Hematopoietic multipotent progenitor cell treated with erythropoietin and hydrocortisone succinate and interleukin-3 and kit ligand, for 15 days (in vitro differentiated cells): Measurements from ENCODE around the gene SIK3.

ENCODE experiments used
- DNase-seq: peaks from one replicate; pipeline ENCODE4 v3.0.0-alpha.2; 2015; ENCODE audit warnings: low spot score

SIK3 gene

DNA sequence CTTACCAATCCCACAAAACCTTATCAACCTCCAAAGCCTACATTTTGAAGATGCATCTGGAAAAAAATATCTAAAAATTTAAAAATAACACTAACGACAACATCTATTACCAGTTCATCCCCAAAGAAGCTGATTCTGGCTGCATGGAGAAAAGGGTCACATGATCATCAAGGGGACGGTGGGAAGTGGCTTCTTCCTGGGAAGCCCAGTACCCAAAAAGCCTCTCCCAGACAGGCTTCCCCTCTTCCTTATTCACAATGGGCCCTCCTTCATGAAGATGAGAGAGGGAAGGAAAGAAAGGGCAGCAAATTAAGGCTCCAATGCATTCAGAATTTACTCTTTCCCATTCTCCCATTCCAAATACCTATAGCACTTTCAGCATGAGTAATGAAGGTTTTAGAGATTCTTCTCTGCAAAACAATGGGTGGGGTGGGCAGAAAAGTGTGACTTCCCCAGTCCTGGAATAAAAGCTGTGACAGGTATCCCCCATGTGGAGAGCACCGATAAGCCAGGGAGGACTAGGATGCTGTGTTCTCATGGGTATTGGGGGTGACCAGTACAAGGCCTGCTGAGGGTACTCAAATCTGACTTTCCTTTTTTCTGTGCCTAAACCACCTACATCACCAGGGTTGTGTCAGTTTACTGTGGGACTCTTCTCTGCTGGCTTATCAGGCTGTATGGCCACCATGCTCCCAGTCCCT, 88.2 kb downstream of the SIK3 start:
- no peak for DNase-seq

DNA sequence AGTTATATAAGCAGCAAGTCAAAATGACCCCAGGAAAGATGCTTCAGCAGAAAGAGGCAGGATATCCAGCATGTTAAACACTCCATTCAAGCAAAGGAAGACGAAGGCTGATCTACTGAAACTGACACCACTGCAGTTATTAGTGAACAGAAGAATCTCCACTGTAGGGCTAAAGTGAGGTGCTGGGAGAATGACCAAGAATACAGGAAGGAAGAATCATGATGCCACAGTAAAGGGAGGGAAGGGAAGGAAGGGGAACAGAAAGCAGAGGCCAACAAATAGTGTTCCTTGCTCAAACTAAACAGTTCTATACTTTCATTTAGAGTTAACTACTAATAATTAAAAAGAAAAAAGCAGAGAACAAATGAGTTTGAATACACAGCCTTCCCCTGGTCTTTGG, 92.5 kb downstream of the SIK3 start:
- DNase-seq, result no peak

DNA sequence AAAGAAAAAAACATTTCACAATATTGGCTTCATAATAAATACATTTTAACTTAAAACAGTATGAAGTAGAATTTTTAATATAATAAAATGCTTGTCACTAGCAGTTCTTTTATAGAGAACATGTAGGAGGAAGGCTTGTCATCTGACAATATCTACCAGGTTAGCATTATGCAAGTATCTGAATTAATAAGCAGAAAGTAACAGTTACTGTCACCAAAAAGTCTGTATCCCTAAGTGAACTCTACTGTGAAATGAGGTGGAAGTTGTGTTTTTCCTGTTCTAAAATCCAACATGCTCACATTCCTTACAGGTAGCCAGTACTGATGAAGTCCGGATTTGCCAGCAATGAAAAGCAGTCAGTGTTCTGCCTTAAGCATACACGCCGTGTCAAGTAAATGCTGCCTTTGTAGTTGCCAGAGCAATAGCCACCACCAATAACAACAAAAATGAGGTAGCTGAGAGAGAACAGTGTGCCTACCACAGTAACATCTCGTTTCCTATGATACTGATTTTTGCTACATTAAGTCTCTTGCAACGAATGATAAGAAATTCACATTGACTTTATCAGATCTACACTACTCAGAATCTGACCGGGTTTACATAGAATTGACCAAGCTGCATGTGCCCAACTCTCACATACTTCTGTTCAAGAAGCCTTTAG, 95.5 kb downstream of the SIK3 start:
- no peak for DNase-seq

DNA sequence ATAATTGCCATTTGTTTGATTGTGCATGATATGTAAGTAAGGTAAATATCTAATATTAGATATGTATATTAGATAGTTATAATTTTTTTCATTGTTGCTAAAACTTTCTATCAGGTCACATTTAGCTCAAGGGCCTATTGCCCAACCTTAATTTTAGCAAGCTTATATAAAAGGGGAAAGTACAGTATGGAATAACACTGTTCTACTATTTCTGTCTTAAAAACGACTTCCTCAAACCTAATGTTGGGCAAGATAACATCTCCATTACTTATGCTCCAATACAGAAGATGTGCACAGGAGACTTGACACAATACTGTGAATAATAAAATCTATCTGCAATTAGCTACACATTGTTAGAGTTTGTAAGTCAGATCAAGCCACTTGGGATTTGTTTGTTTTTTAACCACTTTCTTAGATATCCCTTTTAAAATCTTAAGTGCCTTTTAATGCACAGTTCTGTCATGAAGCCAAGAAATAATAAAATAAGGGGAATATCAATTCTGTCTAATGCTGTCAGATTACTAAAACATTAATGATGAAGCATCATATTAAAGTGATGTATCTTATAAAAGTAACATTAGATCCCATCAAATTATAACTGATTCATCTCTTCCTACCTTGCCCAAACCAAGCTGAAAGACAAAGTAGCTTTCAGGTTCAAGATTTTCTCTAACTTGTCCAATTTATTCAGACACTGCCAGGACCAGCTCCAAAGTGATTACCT, 98.1 kb downstream of the SIK3 start:
- no peak for DNase-seq

DNA sequence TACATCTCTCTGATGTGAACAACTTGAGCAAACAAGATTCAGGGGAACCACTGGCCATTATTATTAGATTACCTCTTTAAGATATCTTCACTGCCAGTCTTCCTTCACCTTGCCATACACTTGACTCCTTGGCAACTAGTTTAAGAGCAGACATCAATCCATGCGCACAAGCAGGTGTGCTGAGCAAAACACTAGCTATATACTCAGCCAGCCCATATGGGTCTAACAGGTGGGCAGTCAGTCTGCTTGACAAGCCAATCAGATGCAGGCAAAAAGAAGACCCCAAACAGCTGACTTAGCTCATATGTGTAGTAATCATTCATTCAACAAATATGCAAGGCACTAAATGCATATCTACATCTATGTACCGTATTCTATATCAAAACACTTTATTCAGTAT, 101.2 kb downstream of the SIK3 start:
- DNase-seq, result no peak

DNA sequence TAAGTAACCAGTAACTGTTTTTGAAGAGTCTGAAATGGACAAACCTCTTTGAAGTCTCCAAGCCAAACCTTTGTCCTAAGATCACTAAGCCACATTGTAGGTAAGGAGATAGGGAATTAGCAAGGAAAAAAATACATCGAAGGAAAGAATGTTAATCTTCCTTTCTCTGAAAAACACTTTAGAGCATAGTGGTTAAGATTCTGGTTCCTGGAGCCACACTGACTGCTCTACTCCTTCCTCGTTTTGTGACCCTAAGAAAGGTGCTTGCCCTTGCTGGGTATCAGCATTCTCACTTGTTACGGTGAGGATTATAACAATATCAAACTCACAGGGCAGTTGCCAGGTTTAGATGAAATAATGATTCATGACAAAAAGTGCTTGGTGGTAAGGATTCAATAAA, 104.0 kb downstream of the SIK3 start:
- no peak for DNase-seq

DNA sequence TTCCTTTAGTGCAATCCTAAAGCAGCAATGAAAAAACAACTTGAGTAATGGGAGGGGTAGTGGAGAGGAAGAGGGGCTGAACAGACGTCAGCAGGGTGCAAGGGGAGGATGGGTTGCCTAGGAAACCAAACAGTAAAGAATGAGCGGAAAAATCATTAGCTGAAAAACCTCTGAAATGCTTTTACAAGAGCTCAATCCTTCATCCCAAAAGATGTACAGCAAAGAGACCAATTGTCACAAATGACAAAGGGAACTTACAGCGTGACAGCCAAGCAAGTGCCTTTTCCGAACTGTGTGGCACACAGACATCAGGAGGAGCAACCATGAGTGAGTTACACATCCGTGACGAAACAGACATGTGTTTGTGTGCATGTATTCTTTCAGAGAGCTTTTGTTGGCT, 104.6 kb downstream of the SIK3 start:
- no peak for DNase-seq

DNA sequence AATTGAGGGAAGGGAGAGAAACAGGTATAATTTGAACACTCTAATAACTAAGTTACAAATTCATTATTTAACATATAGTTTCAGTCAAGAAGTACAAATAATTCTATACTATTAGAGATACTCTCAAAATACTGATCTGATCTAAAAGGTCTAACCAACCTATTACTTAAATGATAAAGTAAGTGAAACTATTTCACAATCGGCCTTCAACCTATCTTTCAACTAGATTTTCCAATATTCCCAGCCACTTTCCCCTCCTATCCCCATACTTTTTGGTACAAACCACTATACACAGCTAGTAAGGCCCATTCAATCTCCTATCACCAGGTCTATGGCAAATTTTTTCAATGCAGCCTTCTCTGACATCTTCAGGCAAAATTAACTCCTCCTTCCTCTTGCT, 106.7 kb downstream of the SIK3 start:
- no peak for DNase-seq

DNA sequence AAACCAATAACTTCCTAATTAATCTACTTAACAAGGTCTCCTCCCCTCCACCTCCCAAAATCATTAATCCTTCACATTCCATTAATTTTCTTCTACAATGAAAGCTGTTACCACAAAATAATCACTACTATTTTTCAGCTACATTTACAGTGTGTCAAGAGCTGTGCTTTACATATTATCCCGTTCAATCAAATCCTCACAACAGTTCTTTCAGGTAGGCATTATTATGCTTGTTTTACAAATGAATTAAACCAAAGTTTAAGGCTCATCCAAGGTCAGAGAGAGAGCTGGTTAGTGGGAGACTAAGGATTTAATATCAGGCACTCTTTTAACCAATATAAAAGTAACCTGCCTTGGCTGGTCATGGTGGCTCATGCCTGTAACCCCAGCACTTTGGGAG, 107.4 kb downstream of the SIK3 start:
- DNase-seq, result no peak

DNA sequence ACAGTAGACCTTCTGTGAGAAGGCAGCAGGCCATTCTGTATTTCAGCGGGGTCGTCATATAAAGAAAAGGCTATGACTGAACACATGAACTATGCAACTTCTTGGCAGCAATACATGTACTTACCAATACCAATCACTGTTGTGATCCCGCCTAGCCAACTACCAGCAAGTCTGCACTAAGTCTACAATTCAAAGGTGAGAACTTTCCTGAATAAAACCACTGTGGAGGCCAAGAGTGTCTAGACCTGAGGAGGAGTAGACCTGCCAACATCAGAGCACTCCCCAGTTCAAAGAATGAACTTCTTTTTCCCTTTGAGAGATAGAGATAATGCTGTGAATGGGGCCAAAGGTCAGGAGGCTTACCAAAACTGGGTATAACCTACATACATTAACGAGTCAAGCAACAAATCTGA, 108.2 kb downstream of the SIK3 start:
- no peak for DNase-seq

DNA sequence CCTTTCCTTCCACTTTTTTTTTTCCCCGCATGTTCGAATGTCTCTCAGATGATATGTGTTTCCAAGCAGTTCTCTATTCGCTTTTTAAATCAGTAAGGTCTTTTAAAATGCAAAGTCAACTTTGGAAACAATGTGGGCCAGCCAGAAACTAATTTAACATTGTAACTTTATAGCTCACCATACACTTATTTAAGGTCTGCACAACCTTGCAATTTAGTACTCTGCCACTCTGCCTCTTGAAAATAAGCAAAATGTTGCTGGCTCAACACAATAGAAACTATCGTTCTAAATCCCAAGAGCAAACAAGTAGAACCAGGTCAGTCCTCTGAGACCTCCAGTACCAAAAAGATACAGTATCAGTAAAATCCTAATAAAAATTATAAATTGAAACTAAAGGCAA, 109.0 kb downstream of the SIK3 start:
- no peak for DNase-seq

DNA sequence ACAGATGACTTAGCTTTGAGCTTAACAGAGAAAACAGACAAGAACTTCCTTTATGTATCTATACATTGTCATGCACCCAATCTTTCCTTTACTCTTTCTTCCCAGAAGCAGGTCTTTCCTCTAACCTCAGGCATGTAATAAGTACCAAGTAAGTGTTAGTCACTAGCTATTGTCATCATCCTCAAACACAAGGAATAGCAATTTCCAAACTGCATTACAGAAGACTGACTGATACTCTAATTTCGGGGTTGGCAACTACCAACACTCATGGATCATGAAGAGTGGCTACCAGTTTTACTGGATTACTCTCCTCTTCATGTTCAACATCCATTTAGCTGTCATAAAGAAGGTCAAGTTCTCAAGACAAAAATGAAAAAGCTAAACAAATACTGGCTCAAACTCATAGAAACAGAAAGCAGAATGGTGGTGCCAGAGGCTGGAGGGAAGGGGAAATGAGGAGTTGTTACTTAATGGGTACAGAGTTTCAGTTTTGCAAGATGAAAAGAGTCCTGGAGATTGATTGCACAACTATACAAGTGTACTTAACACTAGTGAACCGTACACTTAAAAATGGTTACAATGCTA, 111.6 kb downstream of the SIK3 start:
- no peak for DNase-seq

DNA sequence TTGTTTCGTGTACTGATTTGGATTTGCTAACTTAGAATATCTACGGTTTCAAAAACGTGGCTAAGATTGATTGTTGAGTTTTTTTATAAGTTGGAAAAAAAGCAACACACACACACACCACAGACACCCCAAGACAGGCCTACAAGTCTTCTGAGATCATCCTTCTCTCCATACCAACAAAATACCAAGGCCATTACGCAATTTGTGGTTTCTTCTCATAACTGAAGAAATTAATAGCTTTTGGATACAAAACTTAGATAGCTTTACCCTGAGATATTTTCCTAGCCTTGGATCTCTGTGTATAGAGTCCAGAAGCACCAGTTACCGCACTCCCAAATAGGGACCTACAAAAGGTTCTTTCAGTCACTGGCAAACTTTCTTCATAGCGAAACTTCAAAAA, 113.6 kb downstream of the SIK3 start:
- no peak for DNase-seq

DNA sequence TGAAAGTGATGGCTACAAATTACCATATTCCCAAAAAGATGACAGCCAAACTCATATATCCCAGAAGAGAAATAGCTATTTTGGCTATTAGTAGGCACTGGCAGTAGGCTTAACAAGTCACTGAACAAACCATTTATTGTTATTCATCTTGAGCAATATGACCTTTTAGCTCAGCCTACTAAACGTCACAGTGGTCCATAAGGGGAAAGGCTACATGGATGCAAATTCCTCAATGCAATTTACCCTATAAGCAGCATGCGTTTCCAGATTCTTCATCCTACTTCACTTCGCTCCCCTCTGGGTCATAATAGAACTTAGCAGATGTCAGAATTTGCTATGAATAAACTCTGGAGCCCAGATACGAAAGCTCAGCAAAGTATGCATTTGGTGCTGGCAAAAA, 114.0 kb downstream of the SIK3 start:
- no peak for DNase-seq

DNA sequence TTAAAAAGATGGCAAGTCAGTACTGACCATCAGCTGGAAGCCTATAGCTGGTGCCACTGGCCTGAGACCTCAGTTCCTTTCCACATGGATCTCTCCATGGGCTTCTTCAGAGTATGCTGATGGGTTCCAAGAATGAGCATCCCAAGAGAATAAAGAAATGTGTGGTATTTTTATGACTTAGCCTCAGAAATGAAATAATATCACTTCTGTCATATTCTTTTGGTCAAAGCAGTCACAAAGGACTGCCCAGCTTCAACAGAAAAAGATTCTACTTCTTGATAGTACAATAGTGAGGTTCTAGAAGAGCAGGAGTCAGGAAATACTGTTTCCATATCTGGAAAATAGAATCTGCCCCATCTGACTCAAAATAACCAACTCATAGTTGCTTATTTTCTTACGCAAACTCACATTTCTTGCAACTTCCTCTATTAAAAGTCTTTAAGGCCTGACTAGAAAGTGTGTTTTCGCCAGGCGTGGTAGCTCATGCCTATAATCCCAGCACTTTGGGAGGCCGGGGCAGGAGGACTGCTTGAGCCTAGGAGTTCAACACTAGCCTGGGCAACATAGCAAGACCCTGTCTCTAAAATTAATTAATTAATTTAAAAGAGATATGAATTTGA, 116.9 kb downstream of the SIK3 start:
- DNase-seq, result no peak

DNA sequence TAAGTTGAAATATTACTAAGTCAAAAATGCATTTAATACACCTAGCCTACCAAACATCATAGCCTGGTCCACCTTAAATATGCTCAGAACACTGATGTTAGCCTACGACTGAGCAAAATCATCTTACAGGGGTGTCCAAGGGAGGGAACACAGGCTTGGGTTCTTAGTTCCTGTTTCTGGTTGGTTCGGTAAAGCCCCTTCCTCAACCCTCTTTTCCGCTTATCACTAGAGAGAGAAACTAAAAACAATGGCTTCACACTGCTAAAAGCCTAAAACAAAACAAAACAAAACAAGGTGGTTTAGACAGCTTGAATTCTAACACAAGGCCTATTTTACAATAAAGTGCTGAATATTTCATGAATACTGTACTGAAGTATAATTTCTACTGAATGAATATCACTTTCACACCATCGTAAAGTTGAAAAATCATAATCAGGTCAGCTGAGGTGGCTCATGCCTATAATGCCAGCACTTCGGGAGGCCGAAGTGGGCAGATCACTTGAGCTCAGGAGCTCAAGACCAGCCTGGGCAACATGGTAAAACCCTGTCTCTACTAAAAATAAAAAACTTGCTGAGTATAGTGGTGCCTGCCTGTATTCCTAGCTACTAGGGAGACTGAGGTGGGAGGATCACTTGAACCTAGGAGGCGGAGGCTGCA, 118.0 kb downstream of the SIK3 start:
- DNase-seq, result no peak

DNA sequence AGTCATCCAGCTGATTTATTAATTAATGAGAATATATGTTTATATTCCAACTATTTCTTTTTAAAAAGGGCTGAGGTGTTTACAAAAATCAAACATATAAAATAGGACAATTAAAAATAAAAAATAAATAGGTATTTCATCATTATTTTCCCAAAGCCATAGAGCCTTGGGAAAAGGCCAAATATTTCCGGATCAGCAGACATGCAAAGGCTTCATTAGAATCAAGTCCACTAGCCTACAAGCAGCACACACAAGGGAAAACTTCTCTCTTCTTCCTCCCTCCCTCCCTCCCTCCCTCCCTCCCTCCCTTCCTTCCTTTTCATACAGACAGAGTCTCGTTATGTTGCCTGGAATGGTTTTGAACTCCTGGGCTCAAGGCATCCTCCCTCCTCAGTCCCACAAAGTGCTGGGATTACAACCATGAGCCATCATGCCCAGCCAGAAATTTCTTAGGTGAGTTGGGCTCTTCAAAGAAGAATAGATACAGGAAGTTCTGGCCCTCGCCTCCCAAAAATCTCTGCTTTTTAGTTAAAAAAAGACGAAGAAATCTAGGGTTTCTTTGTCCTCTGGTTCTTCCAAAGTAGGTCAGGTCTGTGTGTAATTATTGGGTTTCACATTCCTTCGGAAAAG, 121.2 kb downstream of the SIK3 start:
- DNase-seq, result no peak

DNA sequence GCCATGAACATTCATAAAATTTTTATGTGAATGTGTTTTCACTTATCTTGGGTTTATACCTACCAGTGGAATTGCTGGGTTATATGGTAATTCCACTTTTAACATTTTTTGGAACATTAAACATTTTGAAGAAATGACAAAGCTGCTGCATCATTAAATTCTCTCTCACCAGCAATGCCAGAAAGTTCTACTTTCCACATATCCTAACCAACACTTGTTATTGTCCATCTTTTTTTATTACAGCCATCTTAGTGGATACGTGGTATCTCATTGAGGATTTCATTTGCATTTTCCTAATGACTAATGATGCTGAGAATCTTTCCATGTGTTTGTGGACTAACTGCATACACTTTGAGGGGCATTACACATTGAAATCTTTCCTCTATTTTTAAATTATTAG, 122.6 kb downstream of the SIK3 start:
- no peak for DNase-seq

DNA sequence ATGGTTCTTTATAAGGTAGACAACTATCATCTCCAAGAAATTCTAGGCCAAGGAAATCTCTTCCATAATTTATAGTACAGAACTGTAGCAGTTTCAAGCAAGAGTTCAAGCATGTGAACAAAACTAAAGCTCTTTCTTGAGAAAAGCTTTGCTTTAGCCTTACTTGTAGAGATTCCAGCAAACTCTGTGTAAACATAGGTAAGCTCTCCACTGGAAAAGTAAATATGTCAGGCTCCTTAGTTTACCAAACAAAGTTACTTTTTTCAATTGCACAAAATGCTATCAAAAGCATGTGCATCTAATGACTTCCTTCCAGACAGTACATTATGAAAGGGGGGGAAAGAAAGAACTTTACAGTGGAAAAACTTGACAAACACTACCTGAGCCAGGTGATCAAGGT, 125.0 kb downstream of the SIK3 start:
- DNase-seq, result no peak

DNA sequence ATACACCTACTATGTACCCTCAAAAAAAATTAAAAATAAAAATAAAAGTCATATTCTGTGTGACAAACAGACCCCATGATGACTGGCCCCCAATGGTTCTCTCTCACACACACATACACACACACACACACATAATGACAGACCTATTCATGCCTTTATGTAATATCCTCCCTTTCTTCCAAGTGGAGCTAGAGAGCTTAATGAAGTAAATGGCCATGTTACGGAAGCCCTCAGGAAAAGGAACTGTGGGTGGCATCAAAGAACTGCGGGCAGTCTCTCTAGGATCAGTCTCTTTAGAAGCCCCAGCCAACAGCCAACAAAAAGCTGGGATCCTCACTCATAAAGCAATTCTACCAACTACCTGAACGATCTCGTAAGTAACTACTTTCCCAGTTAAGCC, 125.5 kb downstream of the SIK3 start:
- DNase-seq, result no peak

DNA sequence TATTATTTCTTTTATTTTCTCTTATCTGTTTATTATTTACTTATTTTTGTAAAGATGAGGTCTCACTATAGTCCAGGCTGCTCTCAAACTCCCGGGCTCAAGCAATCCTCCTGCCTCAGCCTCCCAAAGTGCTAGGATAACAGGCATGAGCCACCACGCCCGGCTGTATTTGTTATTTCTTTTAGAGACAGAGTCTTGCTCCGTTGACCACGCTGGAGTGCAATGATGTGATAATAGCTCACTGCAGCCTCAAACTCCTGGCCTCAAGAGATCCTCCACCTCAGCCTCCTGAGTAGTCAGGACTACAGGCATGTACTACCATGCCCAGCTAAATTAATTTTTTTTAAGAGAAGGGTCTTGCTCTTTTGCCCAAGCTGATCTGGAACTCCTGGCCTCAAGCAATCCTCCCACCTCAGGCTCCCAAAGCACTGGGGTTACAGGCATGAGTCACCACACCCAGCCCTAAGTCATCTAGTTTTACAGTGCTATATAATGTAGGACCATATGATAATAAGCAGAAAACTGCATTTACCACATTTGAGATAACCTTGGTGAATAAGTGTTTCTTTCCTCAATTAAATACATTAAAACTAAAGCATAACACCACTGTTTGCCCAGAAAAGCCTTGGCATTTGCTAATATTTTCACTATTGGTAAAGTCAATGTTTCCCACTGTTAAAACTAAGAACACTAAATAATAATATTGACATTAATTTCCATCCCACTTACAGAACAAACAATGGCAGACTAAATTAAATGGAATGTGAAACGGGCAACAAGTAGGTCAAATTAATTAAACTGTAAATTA, 127.5 kb downstream of the SIK3 start:
- DNase-seq, result no peak
